DND-41 (cell line): Measurements from ENCODE around the gene KRT86.

ENCODE experiments used
- ATAC-seq: fragments of 200-7000 bp; cut with Tn5 transposase; 3 replicates; pipeline ENCODE4 v1.9.1; 2021; ENCODE audit warnings: low read depth; ENCODE audit not compliant: insufficient read depth
- DNase-seq: peaks from one replicate; pipeline ENCODE4 v3.0.0-alpha.2; 2020
- H2AFZ ChIP-seq: 2 replicates; pipeline ENCODE4 v1.6.0; 2012; ENCODE audit warnings: low read depth, low read length
- H3K27ac ChIP-seq: 2 replicates; pipeline ENCODE4 v1.5.1; 2012; ENCODE audit warnings: low read length, inconsistent platforms
- H3K27me3 ChIP-seq: fragments of 200-600 bp; sonication (generic); 2 replicates; pipeline ENCODE4 v1.6.0; 2012; ENCODE audit warnings: low read length, mild to moderate bottlenecking, inconsistent platforms; ENCODE audit not compliant: insufficient read depth, poor library complexity
- H3K36me3 ChIP-seq: 2 replicates; pipeline ENCODE4 v1.5.1; 2012; ENCODE audit warnings: low read length, inconsistent platforms; ENCODE audit not compliant: insufficient read depth
- H3K4me1 ChIP-seq: 2 replicates; pipeline ENCODE4 v1.5.1; 2012; ENCODE audit warnings: mild to moderate bottlenecking, low read length; ENCODE audit not compliant: insufficient read depth
- H3K4me2 ChIP-seq: 2 replicates; pipeline ENCODE4 v1.6.0; 2012; ENCODE audit warnings: mild to moderate bottlenecking, moderate library complexity, low read length, inconsistent platforms; ENCODE audit not compliant: insufficient read depth
- H3K4me3 ChIP-seq, 2 experiments: fragments of 200-600 bp in 1 of 2; shearing (Covaris generic) in 1 of 2; 2 replicates each; pipeline ENCODE4 v1.5.1; 2012 to 2016; ENCODE audit warnings: inconsistent platforms in 2 of 2, low read length in 2 of 2, mild to moderate bottlenecking in 2 of 2, low read depth in 1 of 2, moderate library complexity in 1 of 2
- H3K79me2 ChIP-seq: 2 replicates; pipeline ENCODE4 v1.6.0; 2012; ENCODE audit warnings: low read length, inconsistent platforms; ENCODE audit not compliant: insufficient read depth
- H3K9ac ChIP-seq: 2 replicates; pipeline ENCODE4 v1.6.0; 2012; ENCODE audit warnings: low read depth, mild to moderate bottlenecking, inconsistent platforms, low read length, moderate library complexity
- H3K9me3 ChIP-seq: 2 replicates; pipeline ENCODE4 v1.5.1; 2012; ENCODE audit warnings: low read length, moderate library complexity, mild to moderate bottlenecking, inconsistent platforms; ENCODE audit not compliant: insufficient read depth, severe bottlenecking
- H4K20me1 ChIP-seq: 2 replicates; pipeline ENCODE4 v1.6.0; 2012; ENCODE audit warnings: low read length; ENCODE audit not compliant: insufficient read depth
- EZH2 ChIP-seq: IDR thresholded peaks from 3 replicates; pipeline ENCODE4 v1.6.1; 2012; ENCODE audit warnings: borderline replicate concordance, low read depth, mild to moderate bottlenecking, moderate library complexity, low read length, inconsistent platforms; ENCODE audit not compliant: severe bottlenecking
- TF ChIP-seq, protein P1 (sequence below): IDR thresholded peaks from 2 replicates; pipeline ENCODE4 v1.5.1; 2012; ENCODE audit warnings: borderline replicate concordance, low read length, moderate library complexity, mild to moderate bottlenecking; ENCODE audit not compliant: poor library complexity, severe bottlenecking; ENCODE audit errors: extremely low read depth

KRT86 gene

DNA sequence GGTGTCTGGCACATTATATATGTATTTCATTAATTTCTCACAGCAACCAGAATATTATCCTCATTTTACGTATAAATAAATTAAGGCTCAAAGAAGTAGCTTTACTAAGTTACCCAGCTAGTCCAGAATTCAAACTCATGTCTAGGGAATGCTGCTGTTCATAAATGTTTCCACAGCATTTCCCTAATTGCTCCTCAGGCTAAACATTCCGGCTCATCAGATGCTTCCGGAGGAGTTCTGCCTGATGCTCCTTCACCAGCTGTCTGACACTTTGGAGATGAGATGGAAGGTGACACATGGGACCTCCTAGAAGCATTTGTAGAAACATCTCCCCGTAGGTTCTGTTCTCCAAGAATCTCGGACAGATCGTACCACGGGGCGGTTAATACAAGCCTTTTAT, 80.7 kb downstream of the KRT86 start:
- no peak for TF ChIP-seq EZH2
- no peaks in the 10 kb centered on the region; the same call in 1 of the 2 replicates for H4K20me1 ChIP-seq
- no peak overlapping the region for H3K9ac ChIP-seq
- H3K4me3 ChIP-seq: no peak overlapping the region
- no peak overlapping the region for H3K4me2 ChIP-seq
- H2AFZ ChIP-seq: no peak overlapping the region
- ATAC-seq: no peak
- H3K36me3 ChIP-seq: no peaks in the 10 kb centered on the region
- no peaks in the 10 kb centered on the region for H3K79me2 ChIP-seq
- no peak for DNase-seq
- H3K27ac ChIP-seq: no peak overlapping the region
- peaks cover 17% of the 10 kb centered on the region; the same call in 1 of the 2 replicates for H3K4me1 ChIP-seq
- H3K27me3 ChIP-seq: peaks cover 5% of the 10 kb centered on the region
- H3K9me3 ChIP-seq: no peaks in the 10 kb centered on the region

GRCh38 chr12:52356031-52356761, 81.8 kb downstream of the KRT86 start:
- DNase-seq (no peak), ATAC-seq (no peak)
- Histone ChIP-seq H3K27me3 (peaks cover 2% of the 10 kb centered on the region), H3K36me3 (no peaks in the 10 kb centered on the region), H2AFZ (no peak overlapping the region), H3K4me2 (no peak overlapping the region), H3K79me2 (no peaks in the 10 kb centered on the region), H3K9me3 (no peaks in the 10 kb centered on the region), H3K27ac (no peak overlapping the region), H4K20me1 (no peaks in the 10 kb centered on the region; the same call in 1 of the 2 replicates), H3K4me3 (no peak overlapping the region), H3K4me1 (peaks cover 13% of the 10 kb centered on the region; the same call in 1 of the 2 replicates), H3K9ac (no peak overlapping the region)
- TF ChIP-seq, protein P1, sequence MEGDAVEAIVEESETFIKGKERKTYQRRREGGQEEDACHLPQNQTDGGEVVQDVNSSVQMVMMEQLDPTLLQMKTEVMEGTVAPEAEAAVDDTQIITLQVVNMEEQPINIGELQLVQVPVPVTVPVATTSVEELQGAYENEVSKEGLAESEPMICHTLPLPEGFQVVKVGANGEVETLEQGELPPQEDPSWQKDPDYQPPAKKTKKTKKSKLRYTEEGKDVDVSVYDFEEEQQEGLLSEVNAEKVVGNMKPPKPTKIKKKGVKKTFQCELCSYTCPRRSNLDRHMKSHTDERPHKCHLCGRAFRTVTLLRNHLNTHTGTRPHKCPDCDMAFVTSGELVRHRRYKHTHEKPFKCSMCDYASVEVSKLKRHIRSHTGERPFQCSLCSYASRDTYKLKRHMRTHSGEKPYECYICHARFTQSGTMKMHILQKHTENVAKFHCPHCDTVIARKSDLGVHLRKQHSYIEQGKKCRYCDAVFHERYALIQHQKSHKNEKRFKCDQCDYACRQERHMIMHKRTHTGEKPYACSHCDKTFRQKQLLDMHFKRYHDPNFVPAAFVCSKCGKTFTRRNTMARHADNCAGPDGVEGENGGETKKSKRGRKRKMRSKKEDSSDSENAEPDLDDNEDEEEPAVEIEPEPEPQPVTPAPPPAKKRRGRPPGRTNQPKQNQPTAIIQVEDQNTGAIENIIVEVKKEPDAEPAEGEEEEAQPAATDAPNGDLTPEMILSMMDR: no peak
- no peak for TF ChIP-seq EZH2

DNA sequence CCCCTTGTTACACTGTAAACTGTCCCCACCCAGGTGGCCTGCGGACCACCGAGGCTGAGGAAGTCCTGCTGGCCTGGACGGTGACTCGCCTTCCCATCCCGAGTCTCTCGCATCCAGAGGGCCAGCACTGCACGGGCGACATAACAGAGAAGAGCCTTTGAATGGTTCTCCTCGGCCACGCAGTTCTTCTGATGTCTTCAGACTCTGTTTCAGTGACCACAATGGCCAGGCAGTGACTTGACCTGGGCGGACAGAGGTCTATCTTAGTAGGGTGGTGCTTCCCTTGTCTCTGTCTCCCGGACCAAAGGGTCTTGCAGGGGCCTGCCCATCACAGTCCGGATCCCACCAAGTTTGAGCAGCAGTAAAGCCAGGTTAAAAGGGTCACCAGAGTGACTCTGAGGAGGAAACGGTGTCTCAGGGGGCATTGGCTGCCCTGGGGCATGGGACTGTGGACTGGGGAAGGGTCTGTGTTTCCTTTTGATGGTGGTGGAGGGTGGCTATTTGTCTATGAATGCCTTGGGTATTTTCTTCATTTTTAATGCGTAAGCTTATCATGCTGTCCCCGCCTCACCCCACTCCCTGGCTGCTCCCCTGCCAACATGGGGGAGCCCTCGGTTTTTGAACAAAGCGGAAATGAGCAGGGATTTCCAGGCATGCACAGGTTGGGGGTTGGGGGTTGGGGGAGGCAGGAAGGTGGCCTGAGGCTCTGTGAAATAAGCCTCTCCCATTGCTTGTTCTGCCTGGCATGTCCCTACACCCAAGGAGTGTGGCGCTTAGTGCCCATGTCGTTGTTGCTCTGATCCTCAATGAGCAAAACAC, 82.5 kb downstream of the KRT86 start:
- no peak overlapping the region for H3K4me2 ChIP-seq
- no peak overlapping the region for H2AFZ ChIP-seq
- no peaks in the 10 kb centered on the region for H3K27me3 ChIP-seq
- H3K9me3 ChIP-seq: no peaks in the 10 kb centered on the region
- no peaks in the 10 kb centered on the region for H3K79me2 ChIP-seq
- no peaks in the 10 kb centered on the region; the same call in 1 of the 2 replicates for H4K20me1 ChIP-seq
- DNase-seq (no peak), ATAC-seq (no peak)
- no peaks in the 10 kb centered on the region for H3K36me3 ChIP-seq
- H3K4me1 ChIP-seq: peaks cover 10% of the 10 kb centered on the region; the same call in 1 of the 2 replicates
- no peak overlapping the region for H3K9ac ChIP-seq
- TF ChIP-seq, protein P1: no peak
- TF ChIP-seq EZH2: no peak
- H3K27ac ChIP-seq: no peak overlapping the region
- H3K4me3 ChIP-seq: no peak overlapping the region
